Activated CD8-positive, alpha-beta memory T cell treated with anti-CD3 and anti-CD28 coated beads, Interleukin-2, amount 50 U/mL, for 48 hours (primary cell): Measurements from ENCODE around the gene YLPM1.

Experiments
- DNase-seq: peaks from one replicate; pipeline ENCODE4 v3.0.0-alpha.2; 2020

Gene YLPM1

GRCh38 chr14:74793506-74794155 is 30.5 kb downstream of the YLPM1 start:
- no peak for DNase-seq

GRCh38 chr14:74794947-74795346 is 31.8 kb downstream of the YLPM1 start:
- no peak for DNase-seq

GRCh38 chr14:74799765-74800164 is 36.6 kb downstream of the YLPM1 start:
- DNase-seq = no peak

- DNase-seq = no peak
These were observed 37.7 kb downstream of the YLPM1 start for GRCh38 chr14:74800780-74801179.

DNA sequence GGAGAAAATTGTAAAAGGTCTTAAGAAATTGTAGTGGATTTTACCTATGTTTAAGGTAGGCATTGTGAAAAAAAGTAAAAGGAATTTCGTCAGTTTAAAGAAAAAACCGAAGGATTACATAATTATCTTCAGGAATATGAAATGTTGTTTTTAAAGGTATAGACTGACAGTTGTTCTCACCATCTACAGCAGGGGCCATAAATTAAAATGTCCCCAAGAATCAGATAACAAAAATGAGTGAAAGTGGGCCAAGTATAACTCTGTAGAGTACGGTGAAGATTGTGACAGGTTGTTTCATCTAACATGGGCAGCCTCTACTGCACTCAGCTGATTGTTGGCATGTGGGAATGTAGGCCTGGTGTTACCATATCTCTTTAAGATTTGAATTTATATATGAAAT is 38.3 kb downstream of the YLPM1 start:
- no peak for DNase-seq

DNA sequence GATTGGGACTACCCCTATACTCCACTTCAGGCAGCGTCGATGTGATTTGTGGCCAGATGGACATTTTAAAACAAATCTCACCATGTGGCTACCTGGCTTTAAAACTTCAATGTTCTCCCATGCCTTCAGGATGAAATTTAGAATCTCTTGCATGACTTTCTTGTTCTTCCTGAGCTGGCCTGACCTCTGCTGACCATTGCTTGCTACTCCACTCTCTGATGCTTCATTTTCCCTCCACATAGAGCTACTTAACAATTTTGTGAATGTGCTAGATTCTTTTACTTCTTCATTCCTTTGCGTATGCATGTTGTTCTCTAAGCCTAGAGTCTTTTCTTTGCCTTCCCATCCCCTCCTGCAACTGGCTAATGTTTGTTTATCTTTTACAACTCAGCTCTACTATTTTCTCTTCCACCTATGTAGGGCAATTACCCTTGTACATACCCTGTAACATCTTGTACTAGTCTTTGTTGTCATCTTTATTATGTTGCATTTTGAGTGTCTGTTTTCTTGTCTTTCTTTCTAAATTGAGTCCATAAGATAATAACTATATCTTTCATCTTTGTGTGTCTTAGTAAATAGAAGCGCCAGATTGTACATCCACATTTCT is 41.2 kb downstream of the YLPM1 start:
- DNase-seq = no peak

DNA sequence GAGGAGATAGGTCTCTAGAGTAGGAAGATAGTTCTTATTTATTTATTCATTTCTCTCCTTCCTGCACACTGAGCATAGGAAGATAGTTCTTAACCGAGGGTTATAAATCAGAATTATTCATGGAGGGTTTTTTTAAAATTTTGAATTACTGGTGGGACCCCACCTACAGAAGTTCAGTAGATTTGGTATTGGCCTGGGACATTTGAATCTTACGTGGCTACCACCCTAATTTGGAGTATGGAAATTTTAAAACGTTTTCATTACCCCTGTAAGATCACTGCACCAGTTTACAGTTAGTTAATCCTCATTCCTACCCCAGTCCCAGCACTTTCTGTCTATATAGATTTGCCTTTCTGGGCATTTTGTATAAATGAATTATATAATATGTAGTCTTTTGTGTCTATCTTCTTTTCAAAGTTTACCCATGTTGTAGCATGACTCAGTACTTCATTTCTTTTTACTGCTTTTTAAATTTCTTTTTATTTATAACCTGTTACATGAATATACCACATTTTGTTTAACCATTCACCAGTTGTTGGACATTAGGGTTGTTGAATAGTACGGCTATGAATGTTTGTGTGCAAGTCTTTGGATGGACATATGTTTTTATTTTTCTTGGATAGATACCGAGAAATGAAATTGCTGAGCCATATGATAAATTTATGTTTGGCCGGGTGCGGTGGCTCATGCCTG is 44.9 kb downstream of the YLPM1 start:
- no peak for DNase-seq

GRCh38 chr14:74816124-74816523 is 53.0 kb downstream of the YLPM1 start:
- DNase-seq = no peak

- no peak for DNase-seq
These were observed 57.2 kb downstream of the YLPM1 start for GRCh38 chr14:74820288-74820687.

DNA sequence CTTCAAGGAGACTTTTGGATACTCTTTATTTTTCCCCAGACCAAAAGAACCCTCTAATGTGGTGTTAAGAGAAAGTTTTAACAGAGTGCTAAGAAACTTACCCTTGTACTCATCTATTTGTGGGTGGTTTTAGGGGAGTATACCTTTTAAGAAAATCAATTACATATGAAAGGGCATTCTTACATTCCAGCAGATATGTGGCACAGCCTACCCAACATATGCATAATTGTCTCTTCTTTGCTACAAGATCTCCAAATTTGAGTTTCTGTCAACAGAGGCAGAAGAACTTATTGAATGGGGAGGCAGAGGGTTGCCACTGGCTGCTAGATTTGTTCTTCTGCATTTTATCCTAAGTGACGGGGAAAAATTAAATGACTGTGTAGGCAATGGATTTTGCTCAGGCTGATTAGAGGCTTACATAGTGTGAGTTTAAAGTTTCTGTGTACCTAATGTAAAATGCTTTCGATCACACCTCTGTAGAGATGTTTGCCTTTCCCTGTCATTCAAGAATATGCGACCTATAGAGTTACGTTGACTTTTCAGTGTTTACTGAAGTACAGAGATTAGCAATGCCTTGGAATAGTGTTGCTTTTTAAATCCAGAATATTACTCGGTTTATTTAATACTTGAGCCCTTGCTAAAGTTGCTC is 58.3 kb downstream of the YLPM1 start:
- no peak for DNase-seq

- no peak for DNase-seq
These were observed 61.9 kb downstream of the YLPM1 start for GRCh38 chr14:74824997-74825396.

DNA sequence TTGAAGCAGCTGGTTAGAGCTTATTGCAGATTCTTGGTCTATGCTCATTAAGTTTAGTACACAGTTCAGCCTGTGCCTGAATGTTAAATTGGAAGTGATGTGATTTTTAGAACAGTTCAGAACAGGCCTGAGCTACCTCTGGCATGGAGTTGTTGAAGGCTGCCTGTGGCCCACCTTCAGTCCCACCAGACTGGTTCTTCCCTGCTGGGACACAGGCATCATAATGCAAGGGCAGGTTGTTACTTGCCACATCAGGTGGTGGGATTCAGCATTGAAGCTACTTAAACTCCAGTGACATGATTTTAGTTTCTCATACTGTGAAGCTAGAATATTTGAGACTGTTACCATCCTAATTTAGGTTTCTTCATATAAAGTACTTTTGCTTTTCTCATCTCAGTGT is 63.5 kb downstream of the YLPM1 start:
- no peak for DNase-seq

- DNase-seq = no peak
These were observed 66.1 kb downstream of the YLPM1 start for GRCh38 chr14:74829251-74829650.

GRCh38 chr14:74832849-74833248 is 69.7 kb downstream of the YLPM1 start:
- no peak for DNase-seq

- no peak for DNase-seq
These were observed 71.7 kb downstream of the YLPM1 start for GRCh38 chr14:74834692-74835392.

DNA sequence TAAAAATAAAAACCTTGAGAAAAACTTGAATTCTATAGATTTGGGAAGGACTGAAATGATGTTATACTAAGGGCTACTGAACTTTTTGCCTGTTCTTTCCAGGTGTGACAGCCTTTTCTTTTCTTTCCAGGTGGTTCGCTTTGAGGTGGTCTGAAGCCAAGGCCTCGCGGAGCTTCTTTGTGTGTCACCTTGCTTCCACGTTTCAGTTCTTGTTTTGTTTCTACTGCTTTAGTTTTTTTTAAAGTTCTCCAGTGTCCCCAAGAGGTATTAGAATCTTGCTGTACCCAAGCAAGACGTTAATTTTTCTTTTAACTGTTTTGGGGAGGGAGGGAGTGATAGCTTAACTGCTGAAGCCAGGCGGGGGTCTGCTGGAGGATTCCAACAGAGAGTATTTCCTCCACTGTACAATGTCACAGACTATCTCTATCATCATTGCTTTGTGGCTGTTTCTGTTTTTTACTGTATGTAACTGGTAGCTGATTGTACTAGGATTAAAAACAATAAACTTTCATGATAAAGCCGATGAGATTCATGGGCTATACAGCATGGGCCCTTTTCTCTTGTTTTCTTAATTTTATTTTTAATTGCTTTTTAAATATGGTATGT is 72.6 kb downstream of the YLPM1 start:
- no peak for DNase-seq

GRCh38 chr14:74836251-74836960 is 73.3 kb downstream of the YLPM1 start:
- no peak for DNase-seq

DNA sequence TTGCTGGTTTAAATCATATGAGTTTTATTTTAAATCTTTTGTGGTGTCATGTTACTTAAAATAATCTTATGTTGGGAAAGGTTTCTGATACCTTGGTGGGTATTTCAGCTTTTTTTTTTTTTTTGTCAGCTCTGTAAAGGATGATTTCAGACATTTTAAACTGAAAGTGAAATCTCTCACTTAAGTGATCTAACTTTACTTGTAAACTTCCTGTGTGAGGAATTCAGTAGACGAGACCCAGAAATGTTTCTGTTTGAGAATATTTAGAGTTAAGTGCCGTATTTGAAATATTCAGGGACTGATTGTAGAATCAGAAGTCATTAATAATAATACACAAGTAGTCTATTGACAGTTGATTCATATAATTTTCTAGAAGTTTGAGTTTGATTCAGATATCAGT is 75.0 kb downstream of the YLPM1 start:
- no peak for DNase-seq

DNA sequence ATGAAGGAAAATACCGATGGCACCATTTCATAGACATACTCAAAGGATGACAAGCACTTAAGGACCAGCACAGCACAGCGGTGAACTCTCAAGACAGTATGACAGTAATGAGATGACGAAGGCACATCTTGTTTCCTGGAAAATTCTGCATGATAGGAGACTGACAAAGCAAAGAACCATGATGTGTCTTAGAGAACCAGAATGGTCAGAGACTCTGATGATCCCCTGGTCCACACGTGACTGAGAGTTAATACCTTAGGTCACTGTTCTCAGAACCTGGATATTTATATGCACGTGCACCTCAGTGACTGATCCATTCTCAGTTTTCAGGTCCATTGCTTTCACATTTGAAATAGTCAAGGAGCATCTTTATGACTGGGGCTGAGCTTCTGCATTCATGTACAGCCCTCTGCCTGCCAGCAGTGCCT is 77.5 kb downstream of the YLPM1 start:
- no peak for DNase-seq

DNA sequence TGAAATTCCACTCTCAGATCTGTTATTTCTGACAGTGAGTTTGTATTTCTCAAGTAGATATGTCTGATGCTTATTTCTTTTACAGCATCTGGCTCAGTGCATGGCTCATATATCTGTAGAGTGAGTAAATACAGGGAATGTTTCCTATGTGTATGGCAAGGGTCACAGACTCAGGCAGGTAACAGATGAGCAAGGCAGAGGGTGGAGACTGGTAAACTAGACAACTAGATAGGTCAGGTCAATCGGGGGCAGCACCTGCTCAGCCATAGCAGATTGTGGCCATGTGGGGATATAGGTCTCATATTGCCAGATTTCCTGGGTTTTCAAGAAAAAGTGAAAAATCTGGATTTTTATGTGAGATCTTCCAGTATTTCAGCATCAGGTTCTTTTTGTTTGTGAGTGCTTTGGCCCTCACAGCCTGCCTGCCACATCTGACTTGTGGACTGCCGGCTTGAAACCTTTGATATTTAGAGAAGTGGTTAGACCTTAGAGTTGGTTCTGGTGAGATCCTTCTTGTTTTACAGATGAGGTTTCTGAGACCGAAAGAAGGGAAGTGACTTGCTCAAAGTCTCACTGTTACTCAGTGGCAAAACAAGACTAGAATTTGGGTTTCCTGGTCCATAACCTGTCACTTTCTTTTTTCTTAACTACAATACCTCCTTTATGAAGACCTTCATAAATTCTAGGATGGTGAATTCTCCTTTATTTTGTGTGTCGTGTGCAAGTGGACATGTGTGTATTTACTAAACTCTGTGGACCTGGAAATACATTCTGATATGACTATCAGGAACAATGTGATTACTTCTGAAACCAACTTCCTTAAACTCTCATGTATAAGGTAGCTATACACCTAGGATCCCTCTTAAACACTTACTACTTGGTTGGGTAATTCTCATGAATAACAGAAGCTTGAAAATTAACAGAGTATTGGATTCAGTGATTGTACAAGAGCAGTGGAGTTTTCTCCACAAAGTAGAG is 78.4 kb downstream of the YLPM1 start:
- DNase-seq = no peak

GRCh38 chr14:74843653-74844052 is 80.5 kb downstream of the YLPM1 start:
- no peak for DNase-seq
